ENCODE measurements around the gene CABLES2.

The CABLES2 gene

GRCh38 chr20:62403331-62403730 is 3.8 kb downstream of the CABLES2 start:
- no peak for DNase-seq

- no peak for DNase-seq
Measured at GRCh38 chr20:62402456-62403150, 4.5 kb downstream of the CABLES2 start.

- no peak for DNase-seq
Measured at GRCh38 chr20:62401331-62401779, 5.7 kb downstream of the CABLES2 start.

GRCh38 chr20:62400541-62400940 is 6.5 kb downstream of the CABLES2 start:
- DNase-seq = no peak

GRCh38 chr20:62400021-62400420 is 7.1 kb downstream of the CABLES2 start:
- DNase-seq = peak in 1 of 2 experiments; percentile 25

- DNase-seq = no peak
Measured at GRCh38 chr20:62398120-62398821, 8.8 kb downstream of the CABLES2 start.

GRCh38 chr20:62396367-62397239 is 10.5 kb downstream of the CABLES2 start:
- no peak for DNase-seq

- DNase-seq = no peak
Measured at GRCh38 chr20:62395311-62396242, 11.5 kb downstream of the CABLES2 start.

- DNase-seq = no peak
Measured at GRCh38 chr20:62394248-62395245, 12.5 kb downstream of the CABLES2 start.

- DNase-seq = no peak
Measured at GRCh38 chr20:62393830-62394229, 13.3 kb downstream of the CABLES2 start.

GRCh38 chr20:62393335-62393665 is 13.8 kb downstream of the CABLES2 start:
- DNase-seq = no peak

GRCh38 chr20:62392621-62393334 is 14.3 kb downstream of the CABLES2 start:
- no peak for DNase-seq

- no peak for DNase-seq
Measured at GRCh38 chr20:62392077-62392418, 15.0 kb downstream of the CABLES2 start.

- DNase-seq = no peak
Measured at GRCh38 chr20:62391165-62392076, 15.7 kb downstream of the CABLES2 start.

- DNase-seq = no peak
Measured at GRCh38 chr20:62390317-62391164, 16.5 kb downstream of the CABLES2 start.

GRCh38 chr20:62389601-62390087 is 17.4 kb downstream of the CABLES2 start:
- DNase-seq = no peak

GRCh38 chr20:62388839-62389600 is 18.1 kb downstream of the CABLES2 start:
- no peak for DNase-seq

Data from NCI-H2081 (cell line).